ENCODE measurements around the gene PTGFRN.
"Not testable (repeated sequence)": the region's sequence is repeated elsewhere in the genome, so short reads cannot be mapped to it uniquely, and the experiment has no call there.

The PTGFRN gene

DNA sequence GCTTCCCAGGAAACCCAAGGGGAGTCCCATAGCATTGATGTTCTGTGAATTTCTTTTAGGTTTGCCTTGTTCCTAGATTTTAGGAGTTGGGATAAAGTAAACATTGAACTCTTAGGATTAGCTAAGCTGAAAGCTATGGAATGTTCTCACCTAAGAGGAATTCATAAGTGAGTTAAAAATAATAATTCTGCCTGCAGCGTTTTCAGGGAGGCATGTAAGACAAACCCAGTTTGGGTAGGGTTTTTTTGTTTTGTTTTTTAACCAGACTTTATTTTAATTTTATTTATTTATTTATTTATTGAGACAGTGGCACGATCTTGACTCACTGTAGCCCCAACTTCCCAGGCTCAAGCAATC, 62.9 kb downstream of the PTGFRN start (continued):
- TF ChIP-seq, protein P1, sequence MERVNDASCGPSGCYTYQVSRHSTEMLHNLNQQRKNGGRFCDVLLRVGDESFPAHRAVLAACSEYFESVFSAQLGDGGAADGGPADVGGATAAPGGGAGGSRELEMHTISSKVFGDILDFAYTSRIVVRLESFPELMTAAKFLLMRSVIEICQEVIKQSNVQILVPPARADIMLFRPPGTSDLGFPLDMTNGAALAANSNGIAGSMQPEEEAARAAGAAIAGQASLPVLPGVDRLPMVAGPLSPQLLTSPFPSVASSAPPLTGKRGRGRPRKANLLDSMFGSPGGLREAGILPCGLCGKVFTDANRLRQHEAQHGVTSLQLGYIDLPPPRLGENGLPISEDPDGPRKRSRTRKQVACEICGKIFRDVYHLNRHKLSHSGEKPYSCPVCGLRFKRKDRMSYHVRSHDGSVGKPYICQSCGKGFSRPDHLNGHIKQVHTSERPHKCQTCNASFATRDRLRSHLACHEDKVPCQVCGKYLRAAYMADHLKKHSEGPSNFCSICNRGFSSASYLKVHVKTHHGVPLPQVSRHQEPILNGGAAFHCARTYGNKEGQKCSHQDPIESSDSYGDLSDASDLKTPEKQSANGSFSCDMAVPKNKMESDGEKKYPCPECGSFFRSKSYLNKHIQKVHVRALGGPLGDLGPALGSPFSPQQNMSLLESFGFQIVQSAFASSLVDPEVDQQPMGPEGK (CRISPR knock-in tag; IDR thresholded peaks at IDR 0.05; ENCODE audit: borderline replicate concordance) = no peak
- TF ChIP-seq, protein P2, sequence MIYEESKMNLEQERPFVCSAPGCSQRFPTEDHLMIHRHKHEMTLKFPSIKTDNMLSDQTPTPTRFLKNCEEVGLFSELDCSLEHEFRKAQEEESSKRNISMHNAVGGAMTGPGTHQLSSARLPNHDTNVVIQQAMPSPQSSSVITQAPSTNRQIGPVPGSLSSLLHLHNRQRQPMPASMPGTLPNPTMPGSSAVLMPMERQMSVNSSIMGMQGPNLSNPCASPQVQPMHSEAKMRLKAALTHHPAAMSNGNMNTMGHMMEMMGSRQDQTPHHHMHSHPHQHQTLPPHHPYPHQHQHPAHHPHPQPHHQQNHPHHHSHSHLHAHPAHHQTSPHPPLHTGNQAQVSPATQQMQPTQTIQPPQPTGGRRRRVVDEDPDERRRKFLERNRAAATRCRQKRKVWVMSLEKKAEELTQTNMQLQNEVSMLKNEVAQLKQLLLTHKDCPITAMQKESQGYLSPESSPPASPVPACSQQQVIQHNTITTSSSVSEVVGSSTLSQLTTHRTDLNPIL (CRISPR knock-in tag; IDR thresholded peaks at IDR 0.05; ENCODE audit: low read depth) = no peak
- TF ChIP-seq ZNF70 (CRISPR knock-in tag; IDR thresholded peaks at IDR 0.05) (no peak), PPARA (CRISPR knock-in tag; IDR thresholded peaks at IDR 0.05; ENCODE audit: borderline replicate concordance) (no peak), SNAI2 (CRISPR knock-in tag; IDR thresholded peaks at IDR 0.05) (no peak), ISL1 (CRISPR knock-in tag; IDR thresholded peaks at IDR 0.05) (no peak)
- TF ChIP-seq, protein P3, sequence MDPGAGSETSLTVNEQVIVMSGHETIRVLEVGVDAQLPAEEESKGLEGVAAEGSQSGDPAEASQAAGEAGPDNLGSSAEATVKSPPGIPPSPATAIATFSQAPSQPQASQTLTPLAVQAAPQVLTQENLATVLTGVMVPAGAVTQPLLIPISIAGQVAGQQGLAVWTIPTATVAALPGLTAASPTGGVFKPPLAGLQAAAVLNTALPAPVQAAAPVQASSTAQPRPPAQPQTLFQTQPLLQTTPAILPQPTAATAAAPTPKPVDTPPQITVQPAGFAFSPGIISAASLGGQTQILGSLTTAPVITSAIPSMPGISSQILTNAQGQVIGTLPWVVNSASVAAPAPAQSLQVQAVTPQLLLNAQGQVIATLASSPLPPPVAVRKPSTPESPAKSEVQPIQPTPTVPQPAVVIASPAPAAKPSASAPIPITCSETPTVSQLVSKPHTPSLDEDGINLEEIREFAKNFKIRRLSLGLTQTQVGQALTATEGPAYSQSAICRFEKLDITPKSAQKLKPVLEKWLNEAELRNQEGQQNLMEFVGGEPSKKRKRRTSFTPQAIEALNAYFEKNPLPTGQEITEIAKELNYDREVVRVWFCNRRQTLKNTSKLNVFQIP (CRISPR knock-in tag; IDR thresholded peaks at IDR 0.05; ENCODE audit: borderline replicate concordance, low read depth) = no peak

DNA sequence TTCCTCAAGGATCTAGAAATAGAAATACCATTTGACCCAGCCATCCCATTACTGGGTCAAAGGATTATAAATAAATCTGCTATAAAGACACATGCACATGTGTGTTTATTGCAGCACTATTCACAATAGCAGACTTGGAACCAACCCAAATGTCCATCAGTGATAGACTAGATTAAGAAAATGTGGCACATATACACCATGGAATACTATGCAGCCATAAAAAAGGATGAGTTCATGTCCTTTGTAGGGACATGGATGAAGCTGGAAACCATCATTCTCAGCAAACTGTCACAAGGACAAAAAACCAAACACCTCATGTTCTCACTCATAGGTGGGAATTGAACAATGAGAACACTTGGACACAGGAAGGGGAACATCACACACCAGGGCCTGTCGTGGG, 70.6 kb downstream of the PTGFRN start:
- not testable (repeated sequence) for ATAC-seq

GRCh38 chr1:116981521-116982037, 71.9 kb downstream of the PTGFRN start:
- no peak for TF ChIP-seq ISL1 (CRISPR knock-in tag; IDR thresholded peaks at IDR 0.05)
- no peak for TF ChIP-seq ZC3H10 (CRISPR knock-in tag; IDR thresholded peaks at IDR 0.05)
- TF ChIP-seq, protein P4, sequence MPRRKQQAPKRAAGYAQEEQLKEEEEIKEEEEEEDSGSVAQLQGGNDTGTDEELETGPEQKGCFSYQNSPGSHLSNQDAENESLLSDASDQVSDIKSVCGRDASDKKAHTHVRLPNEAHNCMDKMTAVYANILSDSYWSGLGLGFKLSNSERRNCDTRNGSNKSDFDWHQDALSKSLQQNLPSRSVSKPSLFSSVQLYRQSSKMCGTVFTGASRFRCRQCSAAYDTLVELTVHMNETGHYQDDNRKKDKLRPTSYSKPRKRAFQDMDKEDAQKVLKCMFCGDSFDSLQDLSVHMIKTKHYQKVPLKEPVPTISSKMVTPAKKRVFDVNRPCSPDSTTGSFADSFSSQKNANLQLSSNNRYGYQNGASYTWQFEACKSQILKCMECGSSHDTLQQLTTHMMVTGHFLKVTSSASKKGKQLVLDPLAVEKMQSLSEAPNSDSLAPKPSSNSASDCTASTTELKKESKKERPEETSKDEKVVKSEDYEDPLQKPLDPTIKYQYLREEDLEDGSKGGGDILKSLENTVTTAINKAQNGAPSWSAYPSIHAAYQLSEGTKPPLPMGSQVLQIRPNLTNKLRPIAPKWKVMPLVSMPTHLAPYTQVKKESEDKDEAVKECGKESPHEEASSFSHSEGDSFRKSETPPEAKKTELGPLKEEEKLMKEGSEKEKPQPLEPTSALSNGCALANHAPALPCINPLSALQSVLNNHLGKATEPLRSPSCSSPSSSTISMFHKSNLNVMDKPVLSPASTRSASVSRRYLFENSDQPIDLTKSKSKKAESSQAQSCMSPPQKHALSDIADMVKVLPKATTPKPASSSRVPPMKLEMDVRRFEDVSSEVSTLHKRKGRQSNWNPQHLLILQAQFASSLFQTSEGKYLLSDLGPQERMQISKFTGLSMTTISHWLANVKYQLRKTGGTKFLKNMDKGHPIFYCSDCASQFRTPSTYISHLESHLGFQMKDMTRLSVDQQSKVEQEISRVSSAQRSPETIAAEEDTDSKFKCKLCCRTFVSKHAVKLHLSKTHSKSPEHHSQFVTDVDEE (CRISPR knock-in tag; IDR thresholded peaks at IDR 0.05) = no peak
- TF ChIP-seq ZFP3 (CRISPR knock-in tag; IDR thresholded peaks at IDR 0.05) = no peak
- TF ChIP-seq, protein P2 (CRISPR knock-in tag; IDR thresholded peaks at IDR 0.05; ENCODE audit: low read depth) = no peak
- TF ChIP-seq ZNF8 (CRISPR knock-in tag; IDR thresholded peaks at IDR 0.05) = no peak
- TF ChIP-seq, protein P5, sequence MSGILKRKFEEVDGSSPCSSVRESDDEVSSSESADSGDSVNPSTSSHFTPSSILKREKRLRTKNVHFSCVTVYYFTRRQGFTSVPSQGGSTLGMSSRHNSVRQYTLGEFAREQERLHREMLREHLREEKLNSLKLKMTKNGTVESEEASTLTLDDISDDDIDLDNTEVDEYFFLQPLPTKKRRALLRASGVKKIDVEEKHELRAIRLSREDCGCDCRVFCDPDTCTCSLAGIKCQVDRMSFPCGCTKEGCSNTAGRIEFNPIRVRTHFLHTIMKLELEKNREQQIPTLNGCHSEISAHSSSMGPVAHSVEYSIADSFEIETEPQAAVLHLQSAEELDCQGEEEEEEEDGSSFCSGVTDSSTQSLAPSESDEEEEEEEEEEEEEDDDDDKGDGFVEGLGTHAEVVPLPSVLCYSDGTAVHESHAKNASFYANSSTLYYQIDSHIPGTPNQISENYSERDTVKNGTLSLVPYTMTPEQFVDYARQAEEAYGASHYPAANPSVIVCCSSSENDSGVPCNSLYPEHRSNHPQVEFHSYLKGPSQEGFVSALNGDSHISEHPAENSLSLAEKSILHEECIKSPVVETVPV (CRISPR knock-in tag; IDR thresholded peaks at IDR 0.05) = no peak
- TF ChIP-seq RARB (CRISPR knock-in tag; IDR thresholded peaks at IDR 0.05) = no peak
- TF ChIP-seq ARNTL (CRISPR knock-in tag; IDR thresholded peaks at IDR 0.05; ENCODE audit: borderline replicate concordance, low read depth) = no peak
- TF ChIP-seq PPARA (CRISPR knock-in tag; IDR thresholded peaks at IDR 0.05; ENCODE audit: borderline replicate concordance) = no peak
- no peak for TF ChIP-seq TCF4 (CRISPR knock-in tag; IDR thresholded peaks at IDR 0.05; ENCODE audit: borderline replicate concordance)
- no peak for TF ChIP-seq SNAI2 (CRISPR knock-in tag; IDR thresholded peaks at IDR 0.05)
- no peak for TF ChIP-seq CSDC2 (CRISPR knock-in tag; IDR thresholded peaks at IDR 0.05)
- TF ChIP-seq, protein P3 (CRISPR knock-in tag; IDR thresholded peaks at IDR 0.05; ENCODE audit: borderline replicate concordance, low read depth) = no peak
- TF ChIP-seq ZNF565 (CRISPR knock-in tag; conservative IDR thresholded peaks at IDR 0.05; ENCODE audit: low read depth) = no peak
- TF ChIP-seq TOX (CRISPR knock-in tag; IDR thresholded peaks at IDR 0.05; ENCODE audit: borderline replicate concordance) = no peak
- TF ChIP-seq ZFP30 (CRISPR knock-in tag; IDR thresholded peaks at IDR 0.05) = no peak
- TF ChIP-seq ZNF70 (CRISPR knock-in tag; IDR thresholded peaks at IDR 0.05) = no peak
- TF ChIP-seq OSR1 (CRISPR knock-in tag; IDR thresholded peaks at IDR 0.05) = no peak
- no peak for TF ChIP-seq GLIS3 (CRISPR knock-in tag; IDR thresholded peaks at IDR 0.05)
- no peak for ATAC-seq
